Caco-2 (cell line): ENCODE results near the gene AMBRA1. TPM values are rescaled to one million over a fixed set of nuclear protein-coding genes. Genes with fewer than 3 reads are reported as not detected.

ENCODE experiments used
- BruUV-seq: library from RNA; stranded (reverse); fragments of 400-500 nt; replicated peaks from 2 replicates; lab custom pipeline; 2021; lab: Mats Ljungman, UMichigan
- CTCF ChIA-PET: fragments of 300-600 bp; sonication (Branson Sonifier 250); formaldehyde crosslinking; loops from one replicate; lab custom pipeline; 2022; ENCODE audit warnings: antibody characterized with exemption; lab: Charles Lee
- POLR2A ChIA-PET: fragments of 300-600 bp; sonication (Branson Sonifier 250); formaldehyde crosslinking; loops from one replicate; lab custom pipeline; 2022; ENCODE audit warnings: antibody characterized with exemption; lab: Charles Lee
- DNase-seq, 2 experiments: peaks; one replicate each; pipeline versions ENCODE4 v3.0.0 to v3.0.0-alpha.2; 2020 to 2022
- H3K27me3 ChIP-seq: replicated peaks from 2 replicates; pipeline ENCODE4 v1.6.0; 2011; ENCODE audit warnings: low read length; ENCODE audit not compliant: control insufficient read depth, insufficient read depth
- H3K36me3 ChIP-seq: 2 replicates; pipeline ENCODE4 v1.5.1; 2011; ENCODE audit warnings: low read length; ENCODE audit not compliant: control insufficient read depth, insufficient read depth
- H3K4me1 ChIP-seq: fragments of 250-450 bp; sonication (Bioruptor Pico); 2 replicates; pipeline ENCODE4 v1.5.1; 2020; ENCODE audit warnings: mild to moderate bottlenecking
- H3K4me3 ChIP-seq: 2 replicates; pipeline ENCODE4 v1.5.1; 2011; ENCODE audit warnings: low read depth, mild to moderate bottlenecking, control low read depth, low read length
- H3K9me3 ChIP-seq: fragments of 250-450 bp; sonication (Bioruptor Pico); 2 replicates; pipeline ENCODE4 v1.5.1; 2020; ENCODE audit warnings: mild to moderate bottlenecking, moderate library complexity
- H3K27ac Mint-ChIP-seq: one replicate; pipeline ENCODE4 v1.8.0; 2022; ENCODE audit warnings: mixed read lengths; ENCODE audit not compliant: unreplicated experiment
- H3K27me3 Mint-ChIP-seq: one replicate; pipeline ENCODE4 v1.8.0; 2022; ENCODE audit warnings: mixed read lengths; ENCODE audit not compliant: insufficient read depth, unreplicated experiment
- H3K36me3 Mint-ChIP-seq: one replicate; pipeline ENCODE4 v1.8.0; 2022; ENCODE audit warnings: mild to moderate bottlenecking, mixed read lengths; ENCODE audit not compliant: insufficient read depth, unreplicated experiment
- H3K4me1 Mint-ChIP-seq: one replicate; pipeline ENCODE4 v1.8.0; 2022; ENCODE audit warnings: low read depth, mixed read lengths; ENCODE audit not compliant: unreplicated experiment
- H3K4me3 Mint-ChIP-seq: one replicate; pipeline ENCODE4 v1.8.0; 2022; ENCODE audit warnings: mild to moderate bottlenecking, moderate library complexity, mixed read lengths; ENCODE audit not compliant: unreplicated experiment
- H3K9me3 Mint-ChIP-seq: one replicate; pipeline ENCODE4 v1.8.0; 2022; ENCODE audit warnings: mixed read lengths; ENCODE audit not compliant: unreplicated experiment
- CTCF ChIP-seq, 2 experiments: fragments of 200-600 bp in 1 of 2; IDR thresholded peaks; 1 replicate in 1 of 2; 2 replicates in 1 of 2; pipeline versions ENCODE4 v1.5.1 to v1.8.0; 2011 to 2022; ENCODE audit warnings: antibody characterized with exemption in 1 of 2, control low read depth in 1 of 2, inconsistent platforms in 1 of 2, low read depth in 1 of 2, low read length in 1 of 2, mild to moderate bottlenecking in 1 of 2, moderate library complexity in 1 of 2; ENCODE audit not compliant: insufficient read depth in 1 of 2, severe bottlenecking in 1 of 2, unreplicated experiment in 1 of 2
- intact Hi-C: fragments of 100-400 bp; cut with micrococcal nuclease; formaldehyde crosslinking; loops from one replicate; pipeline ENCODE4 v1.10.0; 2022; ENCODE audit not compliant: unreplicated experiment
- total RNA-seq: library from RNA; stranded (reverse); gene quantifications from 2 replicates; pipeline ENCODE4 v1.2.3, GENCODE V29; 2022

Gene AMBRA1
- total RNA-seq, 1 experiment from 2014 or later = 48.1 TPM

- TSS peak; percentile 87 for BruUV-seq
- Histone ChIP-seq H3K4me1 (peaks cover 14% of the 10 kb centered on the region), H3K27me3 (no peaks in the 10 kb centered on the region), H3K36me3 (no peaks in the 10 kb centered on the region; the same call in 1 of the 2 replicates), H3K4me3 (peak overlapping the region; percentile 60), H3K9me3 (no peaks in the 10 kb centered on the region)
- H3K9me3 Mint-ChIP-seq = no peaks in the 10 kb centered on the region
- ChIA-PET CTCF (interaction anchor here (0.8 to 1.6 kb wide), 2 partner anchors 10 kb away, joined by 4 to 17 read pairs; partner anchors contain the start of gene CHRM4), POLR2A (no interaction called here)
- TF ChIP-seq CTCF (IDR thresholded peaks at IDR 0.05; ENCODE audit: insufficient read depth in 1 of 2, low read depth in 1 of 2, low read length in 1 of 2, severe bottlenecking in 1 of 2, unreplicated experiment in 1 of 2) = no peak
- peak overlapping the region; percentile 76 for H3K27ac Mint-ChIP-seq
- H3K36me3 Mint-ChIP-seq = peaks cover 56% of the 10 kb centered on the region
- intact Hi-C loops = loop anchor here (1.0 kb wide), 1 partner anchor 7 kb away; no protein-coding TSS in a partner anchor
- no peaks in the 10 kb centered on the region for H3K4me1 Mint-ChIP-seq
- H3K27me3 Mint-ChIP-seq = peaks cover 4% of the 10 kb centered on the region
- peak in 1 of 2 experiments; percentile 62 for DNase-seq
- peak overlapping the region; percentile 95 for H3K4me3 Mint-ChIP-seq
Measured at GRCh38 chr11:46381819-46382645, 211.8 kb downstream of the AMBRA1 start.

- Histone ChIP-seq H3K4me1 (peaks cover 14% of the 10 kb centered on the region), H3K4me3 (peak within 1 kb of the TSS; percentile 60), H3K9me3 (no peaks in the 10 kb centered on the region), H3K27me3 (no peaks in the 10 kb centered on the region), H3K36me3 (no peaks in the 10 kb centered on the region; the same call in 1 of the 2 replicates)
- H3K4me3 Mint-ChIP-seq = peak within 1 kb of the TSS; percentile 95
- no peak for TF ChIP-seq CTCF (IDR thresholded peaks at IDR 0.05; ENCODE audit: insufficient read depth in 1 of 2, low read depth in 1 of 2, low read length in 1 of 2, severe bottlenecking in 1 of 2, unreplicated experiment in 1 of 2)
- H3K9me3 Mint-ChIP-seq = no peaks in the 10 kb centered on the region
- intact Hi-C loops = loop anchor here (1.0 kb wide), 1 partner anchor 8 kb away; no protein-coding TSS in a partner anchor
- no peaks in the 10 kb centered on the region for H3K4me1 Mint-ChIP-seq
- CTCF ChIA-PET = interaction anchor here (0.6 to 0.8 kb wide), 2 partner anchors 10 to 141 kb away, joined by 3 to 4 read pairs; partner anchors contain the start of gene CHRM4
- peak within 1 kb of the TSS; percentile 76 for H3K27ac Mint-ChIP-seq
- H3K36me3 Mint-ChIP-seq = peaks cover 63% of the 10 kb centered on the region
- peak; percentile 79 to 84 for DNase-seq
- BruUV-seq = no TSS peak
- POLR2A ChIA-PET = no interaction called here
- H3K27me3 Mint-ChIP-seq = no peaks in the 10 kb centered on the region
Measured at GRCh38 chr11:46381048-46381818, 212.6 kb downstream of the AMBRA1 start, which contains the start of gene MDK. Gene MDK, plus strand, starts transcription at chr11:46381669. Its CDS starts 389 bp downstream, at chr11:46382058.
